A673 (cell line): Measurements from ENCODE around the gene PDE4A.

Experiments used
- CTCF ChIP-seq: fragments of 300-800, 200-600 bp; sonication (generic); conservative IDR thresholded peaks from 2 replicates; pipeline ENCODE4 v1.5.1; 2017; ENCODE audit warnings: low read depth, mild to moderate bottlenecking, antibody characterized with exemption, low read length, moderate library complexity, mixed read lengths
- EZH2 ChIP-seq: fragments of 200-600 bp; sonication (generic); IDR thresholded peaks from 2 replicates; pipeline ENCODE4 v1.6.1; 2017; ENCODE audit warnings: borderline replicate concordance, low read depth, mild to moderate bottlenecking, mixed read lengths, antibody characterized with exemption, low read length; ENCODE audit not compliant: poor library complexity, severe bottlenecking

DNA sequence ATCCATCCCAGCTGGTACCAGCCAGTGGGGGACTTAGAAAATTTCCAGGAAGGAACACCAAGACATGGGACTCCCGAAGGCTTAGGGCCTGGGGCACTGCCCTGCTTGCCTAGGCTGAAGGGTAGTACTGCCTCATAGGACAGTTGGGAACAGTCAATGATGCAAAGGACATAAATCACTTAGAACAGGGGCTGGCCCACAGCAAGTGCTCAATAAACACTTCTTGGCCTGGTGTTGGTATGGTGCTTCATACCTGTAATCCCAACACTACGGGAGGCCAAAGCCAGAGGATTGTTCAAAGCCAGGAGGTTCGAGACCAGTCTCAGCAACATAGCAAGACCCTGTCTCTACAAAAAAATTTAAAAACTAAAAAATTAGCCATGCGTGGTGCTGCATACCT lies 77.0 kb downstream of the PDE4A start:
- TF ChIP-seq CTCF: no peak
- TF ChIP-seq EZH2: no peak
